ENCODE results near the gene PIP4P1. TPM values are rescaled to one million over a fixed set of nuclear protein-coding genes. Genes with fewer than 3 reads are reported as not detected.
A peak's percentile ranks its signal among the peaks of the same experiment; 100 is the strongest.

The PIP4P1 gene
- total and polyA plus RNA-seq, 7 donors: 18.9 to 40.9 (median 28.0) TPM

GRCh38 chr14:20470603-20470901 is 9.3 kb upstream of the PIP4P1 start:
- Histone ChIP-seq H3K27me3 (no peaks in the 10 kb centered on the region), H3K4me3 (peak overlapping the region in 2 of 4 donors; percentile 70 to 77), H3K27ac (peak overlapping the region in 3 of 4 donors; percentile 84 to 89 (median 89)), H3K9me3 (no peaks in the 10 kb centered on the region), H3K36me3 (peaks cover 0 to 20% (median 7%) of the 10 kb centered on the region in 4 donors), H3K4me1 (peaks cover 0 to 19% (median 18%) of the 10 kb centered on the region in 4 donors)
- no peak for DNase-seq
- WGBS, 2 donors: 0 to 1% methylated on average over 2 of the region's 2 CpGs
- intact Hi-C loops (cut with DNase I): no loop called here
- TF ChIP-seq CTCF (IDR thresholded peaks at IDR 0.05) (peak in 1 of 4 experiments; percentile 12), POLR2AphosphoS5 (IDR thresholded peaks at IDR 0.05) (no peak), POLR2A (IDR thresholded peaks at IDR 0.05) (no peak)

GRCh38 chr14:20469890-20470602 is 8.8 kb upstream of the PIP4P1 start:
- 1 to 2% methylated on average over 12 of the region's 12 CpGs for WGBS, 2 donors
- peaks cover 0 to 19% (median 18%) of the 10 kb centered on the region in 4 donors for H3K4me1 ChIP-seq
- intact Hi-C loops (cut with DNase I): loop anchor here (2.0 kb wide), 1 partner anchor 143 kb away; no protein-coding TSS in a partner anchor
- DNase-seq: peak; percentile 73
- H3K27me3 ChIP-seq: no peaks in the 10 kb centered on the region
- peak overlapping the region; percentile 52 to 81 (median 74) for H3K4me3 ChIP-seq
- peak overlapping the region; percentile 84 to 91 (median 89) for H3K27ac ChIP-seq
- H3K9me3 ChIP-seq: no peaks in the 10 kb centered on the region
- peaks cover 0 to 15% (median 5%) of the 10 kb centered on the region in 4 donors for H3K36me3 ChIP-seq
- TF ChIP-seq CTCF (IDR thresholded peaks at IDR 0.05) (no peak), EP300 (IDR thresholded peaks at IDR 0.05) (no peak), POLR2AphosphoS5 (IDR thresholded peaks at IDR 0.05) (peak in 1 of 4 donors; percentile 45), POLR2A (IDR thresholded peaks at IDR 0.05) (no peak)

- Histone ChIP-seq H3K4me3 (peak within 1 kb of the TSS; percentile 52 to 81 (median 74)), H3K4me1 (peaks cover 0 to 19% (median 18%) of the 10 kb centered on the region in 4 donors), H3K36me3 (peaks cover 0 to 8% (median 0%) of the 10 kb centered on the region in 4 donors), H3K27me3 (no peaks in the 10 kb centered on the region), H3K27ac (peak within 1 kb of the TSS; percentile 84 to 91 (median 89)), H3K9me3 (no peaks in the 10 kb centered on the region)
- TF ChIP-seq POLR2AphosphoS5 (IDR thresholded peaks at IDR 0.05) (peak; percentile 98 to 100 (median 99)), EP300 (IDR thresholded peaks at IDR 0.05) (no peak), POLR2A (IDR thresholded peaks at IDR 0.05) (peak; percentile 88 to 90)
- 0% methylated on average over 40 of the region's 40 CpGs for WGBS, 2 donors
- peak; percentile 96 for DNase-seq
- intact Hi-C loops (cut with DNase I): loop anchor here (2.0 kb wide), 1 partner anchor 143 kb away; no protein-coding TSS in a partner anchor
Measured at GRCh38 chr14:20469242-20469889, 8.1 kb upstream of the PIP4P1 start, which contains the start of gene PNP. PNP (plus strand) TSS chr14:20469406; CDS start chr14:20469525, 119 bp downstream.

GRCh38 chr14:20468764-20469241 is 7.6 kb upstream of the PIP4P1 start:
- Histone ChIP-seq H3K27me3 (no peaks in the 10 kb centered on the region), H3K9me3 (no peaks in the 10 kb centered on the region), H3K4me3 (peak overlapping the region; percentile 52 to 81 (median 74)), H3K27ac (peak overlapping the region; percentile 84 to 91 (median 89)), H3K4me1 (peaks cover 0 to 19% (median 18%) of the 10 kb centered on the region in 4 donors), H3K36me3 (peaks cover 0 to 4% (median 0%) of the 10 kb centered on the region in 4 donors)
- whole genome bisulfite sequencing, 2 donors: 24 to 32% methylated on average over 16 of the region's 16 CpGs
- intact Hi-C loops (cut with DNase I): loop anchor here (2.0 kb wide), 1 partner anchor 144 kb away; no protein-coding TSS in a partner anchor
- TF ChIP-seq POLR2A (IDR thresholded peaks at IDR 0.05): no peak
- no peak for TF ChIP-seq EP300 (IDR thresholded peaks at IDR 0.05)
- TF ChIP-seq POLR2AphosphoS5 (IDR thresholded peaks at IDR 0.05): no peak
- no peak for TF ChIP-seq CTCF (IDR thresholded peaks at IDR 0.05)
- no peak for DNase-seq

Measured in sigmoid colon (tissue), 7 donors.